ENCODE measurements around the gene CNTNAP1. TPM values are rescaled to one million over a fixed set of nuclear protein-coding genes. Genes with fewer than 3 reads are reported as not detected.

CNTNAP1 gene
- total RNA-seq, 1 donor from 2014 or later = 15.1 TPM

DNA sequence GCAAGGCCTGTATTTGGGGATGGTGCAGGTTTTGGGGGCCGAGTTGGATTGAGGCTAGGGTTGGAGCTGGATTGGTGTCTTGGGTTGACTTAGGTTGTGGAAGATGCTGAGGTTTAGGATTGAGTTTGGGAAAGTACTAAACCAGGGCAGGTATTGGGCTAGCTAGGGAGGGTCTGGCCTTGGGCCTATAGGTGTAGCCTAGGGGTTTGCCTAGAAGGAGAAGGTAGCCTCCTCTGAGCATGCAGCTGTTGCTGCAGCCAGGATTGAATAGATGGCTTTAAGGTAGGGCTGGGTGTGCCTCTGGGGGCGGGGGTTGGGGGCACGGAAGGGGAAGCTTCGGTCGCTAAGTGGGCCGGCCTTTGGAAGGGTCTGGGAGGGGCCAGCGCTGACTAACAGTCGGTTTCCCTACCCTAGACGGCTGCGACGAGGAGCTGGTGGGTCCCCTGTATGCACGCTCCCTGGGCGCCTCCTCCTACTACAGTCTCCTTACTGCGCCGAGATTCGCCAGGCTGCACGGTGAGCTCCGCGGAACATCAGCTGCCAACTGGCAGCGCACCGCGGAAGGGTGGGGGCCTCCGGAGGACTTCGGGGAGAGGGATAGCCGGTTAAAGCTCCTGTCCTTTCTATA, 1.2 kb downstream of the CNTNAP1 start:
- no peak for TF ChIP-seq EZH2phosphoT487 (IDR thresholded peaks at IDR 0.05)
- TF ChIP-seq, protein P1, sequence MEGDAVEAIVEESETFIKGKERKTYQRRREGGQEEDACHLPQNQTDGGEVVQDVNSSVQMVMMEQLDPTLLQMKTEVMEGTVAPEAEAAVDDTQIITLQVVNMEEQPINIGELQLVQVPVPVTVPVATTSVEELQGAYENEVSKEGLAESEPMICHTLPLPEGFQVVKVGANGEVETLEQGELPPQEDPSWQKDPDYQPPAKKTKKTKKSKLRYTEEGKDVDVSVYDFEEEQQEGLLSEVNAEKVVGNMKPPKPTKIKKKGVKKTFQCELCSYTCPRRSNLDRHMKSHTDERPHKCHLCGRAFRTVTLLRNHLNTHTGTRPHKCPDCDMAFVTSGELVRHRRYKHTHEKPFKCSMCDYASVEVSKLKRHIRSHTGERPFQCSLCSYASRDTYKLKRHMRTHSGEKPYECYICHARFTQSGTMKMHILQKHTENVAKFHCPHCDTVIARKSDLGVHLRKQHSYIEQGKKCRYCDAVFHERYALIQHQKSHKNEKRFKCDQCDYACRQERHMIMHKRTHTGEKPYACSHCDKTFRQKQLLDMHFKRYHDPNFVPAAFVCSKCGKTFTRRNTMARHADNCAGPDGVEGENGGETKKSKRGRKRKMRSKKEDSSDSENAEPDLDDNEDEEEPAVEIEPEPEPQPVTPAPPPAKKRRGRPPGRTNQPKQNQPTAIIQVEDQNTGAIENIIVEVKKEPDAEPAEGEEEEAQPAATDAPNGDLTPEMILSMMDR (IDR thresholded peaks at IDR 0.05) = no peak
- no peak for TF ChIP-seq EZH2 (IDR thresholded peaks at IDR 0.05)
- no peak overlapping the region for H3K27ac Mint-ChIP-seq
- H3K4me2 ChIP-seq = peak overlapping the region; percentile 83
- H3K4me1 ChIP-seq = peaks cover 24% of the 10 kb centered on the region
- peaks cover 17% of the 10 kb centered on the region for H3K27me3 ChIP-seq
- peak overlapping the region; percentile 68 for H3K4me3 ChIP-seq
- peaks cover 54% of the 10 kb centered on the region for H3F3A ChIP-seq (ENCODE audit: low read depth)
- no peaks in the 10 kb centered on the region for H3K36me3 ChIP-seq
- no peak overlapping the region for H3K9ac ChIP-seq
- H3K4me1 Mint-ChIP-seq = peaks cover 40% of the 10 kb centered on the region
- no peak overlapping the region for H3K27ac ChIP-seq
- H3K36me3 Mint-ChIP-seq = peaks cover 16% of the 10 kb centered on the region
- peak overlapping the region; percentile 75 for H2AFZ ChIP-seq (replicated peaks)
- peak overlapping the region; percentile 90 for H3K4me3 Mint-ChIP-seq
- no peaks in the 10 kb centered on the region for H3K79me2 ChIP-seq (ENCODE audit: low read depth)
- DNase-seq (ENCODE audit: low spot score) = peak; percentile 58
- H3K27me3 Mint-ChIP-seq (ENCODE audit: insufficient read depth, low read depth) = peaks cover 5% of the 10 kb centered on the region
- peaks cover 7% of the 10 kb centered on the region for H4K20me1 ChIP-seq (ENCODE audit: low read depth)
- H3K9me3 Mint-ChIP-seq = no peaks in the 10 kb centered on the region
- H3K9me3 ChIP-seq (ENCODE audit: low read depth) = no peaks in the 10 kb centered on the region

DNA sequence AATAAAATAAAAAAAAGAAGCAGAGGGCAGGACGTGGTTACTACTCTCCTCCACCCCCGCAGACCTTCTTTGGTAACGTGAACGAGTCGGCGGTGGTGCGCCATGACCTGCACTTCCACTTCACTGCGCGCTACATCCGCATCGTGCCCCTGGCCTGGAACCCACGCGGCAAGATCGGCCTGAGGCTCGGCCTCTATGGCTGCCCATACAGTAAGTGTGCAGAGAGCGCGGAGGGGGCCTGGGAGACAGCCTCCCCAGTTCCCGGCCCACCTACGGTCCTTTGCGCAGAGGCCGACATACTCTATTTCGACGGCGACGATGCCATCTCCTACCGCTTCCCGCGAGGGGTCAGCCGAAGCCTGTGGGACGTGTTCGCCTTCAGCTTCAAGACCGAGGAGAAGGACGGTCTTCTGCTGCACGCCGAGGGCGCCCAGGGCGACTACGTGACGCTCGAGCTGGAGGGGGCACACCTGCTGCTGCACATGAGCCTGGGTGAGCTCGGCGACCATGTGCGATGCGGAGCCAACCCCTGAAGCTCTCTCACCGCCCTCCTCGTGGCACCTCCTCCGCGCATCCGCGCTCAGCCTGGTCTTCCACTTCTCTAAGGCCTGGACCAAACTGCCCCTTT, 2.7 kb downstream of the CNTNAP1 start:
- no peak overlapping the region for H3K9ac ChIP-seq
- no peaks in the 10 kb centered on the region for H3K36me3 ChIP-seq
- H3K4me3 ChIP-seq = no peak overlapping the region
- H3K36me3 Mint-ChIP-seq = peaks cover 19% of the 10 kb centered on the region
- TF ChIP-seq EZH2phosphoT487 (IDR thresholded peaks at IDR 0.05) = no peak
- no peak for TF ChIP-seq EZH2 (IDR thresholded peaks at IDR 0.05)
- TF ChIP-seq, protein P1 (IDR thresholded peaks at IDR 0.05) = no peak
- no peak overlapping the region for H3K27ac ChIP-seq
- H3F3A ChIP-seq (ENCODE audit: low read depth) = peaks cover 39% of the 10 kb centered on the region
- H3K9me3 ChIP-seq (ENCODE audit: low read depth) = no peaks in the 10 kb centered on the region
- peaks cover 11% of the 10 kb centered on the region for H3K4me1 ChIP-seq
- H2AFZ ChIP-seq (replicated peaks) = no peak overlapping the region
- peaks cover 7% of the 10 kb centered on the region for H4K20me1 ChIP-seq (ENCODE audit: low read depth)
- no peaks in the 10 kb centered on the region for H3K79me2 ChIP-seq (ENCODE audit: low read depth)
- H3K4me1 Mint-ChIP-seq = peaks cover 33% of the 10 kb centered on the region
- no peak overlapping the region for H3K27ac Mint-ChIP-seq
- H3K4me2 ChIP-seq = no peak overlapping the region
- H3K27me3 Mint-ChIP-seq (ENCODE audit: insufficient read depth, low read depth) = peaks cover 5% of the 10 kb centered on the region
- DNase-seq (ENCODE audit: low spot score) = no peak
- no peaks in the 10 kb centered on the region for H3K9me3 Mint-ChIP-seq
- H3K27me3 ChIP-seq = peaks cover 15% of the 10 kb centered on the region
- peak overlapping the region; percentile 53 for H3K4me3 Mint-ChIP-seq

DNA sequence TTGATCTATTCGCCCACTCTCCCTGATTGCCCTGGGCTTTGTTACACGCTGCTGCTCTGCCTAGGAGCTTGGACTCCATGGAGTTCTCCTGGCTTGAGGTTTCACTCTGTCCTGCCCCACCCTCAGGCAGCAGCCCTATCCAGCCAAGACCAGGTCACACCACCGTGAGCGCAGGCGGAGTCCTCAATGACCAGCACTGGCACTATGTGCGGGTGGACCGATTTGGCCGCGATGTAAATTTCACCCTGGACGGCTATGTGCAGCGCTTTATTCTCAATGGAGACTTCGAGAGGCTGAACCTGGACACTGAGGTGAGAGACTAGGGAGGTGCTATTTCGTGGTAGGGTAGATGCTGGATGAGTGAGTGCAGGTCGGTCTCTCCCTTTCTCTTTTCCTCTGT, 3.5 kb downstream of the CNTNAP1 start:
- Histone ChIP-seq H3K4me2 (no peak overlapping the region), H3K79me2 (ENCODE audit: low read depth) (no peaks in the 10 kb centered on the region), H3K4me3 (no peak overlapping the region), H4K20me1 (ENCODE audit: low read depth) (peaks cover 7% of the 10 kb centered on the region), H3K9ac (no peak overlapping the region), H3K4me1 (peaks cover 8% of the 10 kb centered on the region), H3K36me3 (no peaks in the 10 kb centered on the region), H3K9me3 (ENCODE audit: low read depth) (no peaks in the 10 kb centered on the region), H3F3A (ENCODE audit: low read depth) (peaks cover 31% of the 10 kb centered on the region), H3K27ac (no peak overlapping the region), H2AFZ (replicated peaks) (no peak overlapping the region), H3K27me3 (peaks cover 8% of the 10 kb centered on the region)
- no peak for TF ChIP-seq EZH2phosphoT487 (IDR thresholded peaks at IDR 0.05)
- Mint-ChIP-seq H3K9me3 (no peaks in the 10 kb centered on the region), H3K4me1 (peaks cover 28% of the 10 kb centered on the region), H3K4me3 (peak overlapping the region; percentile 30), H3K27ac (peak overlapping the region; percentile 18), H3K36me3 (peaks cover 21% of the 10 kb centered on the region), H3K27me3 (ENCODE audit: insufficient read depth, low read depth) (peaks cover 3% of the 10 kb centered on the region)
- no peak for DNase-seq (ENCODE audit: low spot score)
